T-helper 1 cell (primary cell): ENCODE results near the gene L1TD1.
"Not testable (repeated sequence)": the region's sequence is repeated elsewhere in the genome, so short reads cannot be mapped to it uniquely, and the experiment has no call there.

ENCODE experiments used
- DNase-seq, 5 donors: peaks; one replicate each; pipeline ENCODE4 v3.0.0-alpha.2; 2012 to 2020

Gene L1TD1

DNA sequence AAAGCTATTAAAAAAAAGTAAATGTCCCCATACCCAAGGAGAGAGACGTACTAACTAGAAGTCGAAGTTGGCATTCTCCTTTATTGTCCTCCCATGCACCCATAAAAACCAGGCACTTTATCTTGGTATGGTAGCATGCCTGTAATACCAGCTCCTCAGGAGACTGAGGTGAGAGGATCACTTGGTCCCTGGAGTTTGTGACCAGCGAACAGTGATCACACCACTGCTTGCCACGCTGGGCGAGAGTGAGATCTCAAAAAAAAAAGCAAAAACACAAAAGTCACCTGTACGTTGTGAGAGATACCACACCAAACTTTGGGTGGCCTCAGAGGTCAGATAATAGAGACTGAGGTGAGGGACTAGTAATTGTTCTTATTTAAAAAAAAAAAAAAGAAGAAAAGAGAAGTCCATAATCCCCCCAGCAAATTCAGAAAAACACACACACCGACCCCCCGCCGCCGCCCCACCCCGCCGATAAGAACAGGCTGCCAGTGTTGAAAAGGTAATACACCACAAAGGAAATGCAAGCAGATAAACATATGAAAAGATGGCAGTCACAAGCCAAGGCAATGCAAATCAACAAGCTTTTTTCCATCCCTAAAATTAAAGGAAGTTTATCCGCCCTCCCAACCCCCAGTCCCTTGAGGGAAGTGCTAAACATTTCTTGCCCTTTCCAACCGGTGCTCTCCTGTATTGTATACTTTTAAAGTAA lies 3.6 kb downstream of the L1TD1 start:
- no peak for DNase-seq

GRCh38 chr1:62198781-62199125 lies 4.1 kb downstream of the L1TD1 start:
- no peak for DNase-seq

DNA sequence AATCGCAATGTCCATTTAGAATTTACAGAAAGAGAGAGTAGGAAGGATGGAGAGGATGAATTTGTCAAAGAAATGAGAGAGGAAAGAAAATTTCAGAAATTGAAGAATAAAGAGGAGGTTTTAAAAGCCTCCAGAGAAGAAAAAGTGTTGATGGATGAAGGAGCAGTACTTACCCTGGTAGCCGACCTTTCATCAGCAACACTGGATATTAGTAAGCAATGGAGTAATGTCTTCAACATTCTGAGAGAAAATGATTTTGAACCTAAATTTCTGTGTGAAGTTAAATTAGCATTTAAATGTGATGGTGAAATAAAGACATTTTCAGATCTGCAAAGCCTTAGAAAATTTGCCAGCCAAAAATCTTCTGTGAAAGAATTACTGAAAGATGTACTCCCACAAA lies 12.5 kb downstream of the L1TD1 start:
- DNase-seq, result no peak

DNA sequence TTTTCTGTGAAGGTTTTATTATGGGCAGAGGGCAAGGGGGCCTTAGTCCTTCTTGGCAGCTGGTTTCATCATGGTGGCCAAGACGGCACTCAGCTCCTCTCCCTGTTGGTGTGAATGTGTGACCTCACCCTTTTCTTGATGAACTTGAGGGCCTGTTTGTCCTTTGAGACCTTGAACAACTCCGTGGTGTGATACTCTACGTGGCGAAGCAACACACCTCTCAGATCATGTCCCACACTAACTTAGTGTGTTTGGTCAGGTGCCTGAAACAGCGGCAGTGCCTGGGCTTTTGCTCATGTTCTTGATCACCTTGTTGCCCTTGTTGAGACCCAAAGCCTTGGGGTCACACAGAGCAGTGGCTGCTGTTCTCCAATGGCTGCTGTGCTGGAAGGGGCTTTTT lies 13.4 kb downstream of the L1TD1 start:
- DNase-seq, result no peak

- DNase-seq, result no peak
Measured at GRCh38 chr1:62208970-62209369, 14.3 kb downstream of the L1TD1 start.

- DNase-seq, result no peak
Measured at GRCh38 chr1:62209931-62210595, 15.4 kb downstream of the L1TD1 start.

- no peak for DNase-seq
Measured at GRCh38 chr1:62210960-62211359, 16.3 kb downstream of the L1TD1 start.

- DNase-seq, result no peak
Measured at GRCh38 chr1:62212411-62212810, 17.8 kb downstream of the L1TD1 start.

- no peak for DNase-seq
Measured at GRCh38 chr1:62213075-62213914, 18.6 kb downstream of the L1TD1 start.

GRCh38 chr1:62218604-62219003 lies 24.0 kb downstream of the L1TD1 start:
- no peak for DNase-seq

DNA sequence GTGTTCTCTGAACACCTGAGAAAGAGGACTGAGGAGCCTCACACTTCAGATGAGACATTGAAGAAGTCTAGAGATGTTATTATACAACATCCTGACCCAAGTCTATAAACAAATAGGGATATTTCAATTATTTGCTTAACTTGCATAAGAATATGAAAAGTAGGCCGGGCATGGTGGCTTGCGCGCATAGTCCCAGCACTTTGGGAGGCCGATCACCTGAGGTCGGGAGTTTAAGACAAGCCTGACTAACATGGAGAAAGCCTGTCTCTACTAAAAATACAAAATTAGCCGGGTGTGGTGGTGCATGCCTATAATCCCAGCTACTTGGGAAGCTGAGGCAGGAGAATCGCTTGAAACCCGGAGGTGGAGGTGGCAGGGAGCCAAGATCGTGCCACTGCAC lies 25.8 kb downstream of the L1TD1 start:
- DNase-seq, result not testable (repeated sequence)

- no peak for DNase-seq
Measured at GRCh38 chr1:62221171-62221570, 26.5 kb downstream of the L1TD1 start.

- DNase-seq, result no peak
Measured at GRCh38 chr1:62222321-62222720, 27.7 kb downstream of the L1TD1 start.

GRCh38 chr1:62224182-62224581 lies 29.5 kb downstream of the L1TD1 start:
- no peak for DNase-seq

GRCh38 chr1:62227496-62227895 lies 32.8 kb downstream of the L1TD1 start:
- DNase-seq, result no peak

DNA sequence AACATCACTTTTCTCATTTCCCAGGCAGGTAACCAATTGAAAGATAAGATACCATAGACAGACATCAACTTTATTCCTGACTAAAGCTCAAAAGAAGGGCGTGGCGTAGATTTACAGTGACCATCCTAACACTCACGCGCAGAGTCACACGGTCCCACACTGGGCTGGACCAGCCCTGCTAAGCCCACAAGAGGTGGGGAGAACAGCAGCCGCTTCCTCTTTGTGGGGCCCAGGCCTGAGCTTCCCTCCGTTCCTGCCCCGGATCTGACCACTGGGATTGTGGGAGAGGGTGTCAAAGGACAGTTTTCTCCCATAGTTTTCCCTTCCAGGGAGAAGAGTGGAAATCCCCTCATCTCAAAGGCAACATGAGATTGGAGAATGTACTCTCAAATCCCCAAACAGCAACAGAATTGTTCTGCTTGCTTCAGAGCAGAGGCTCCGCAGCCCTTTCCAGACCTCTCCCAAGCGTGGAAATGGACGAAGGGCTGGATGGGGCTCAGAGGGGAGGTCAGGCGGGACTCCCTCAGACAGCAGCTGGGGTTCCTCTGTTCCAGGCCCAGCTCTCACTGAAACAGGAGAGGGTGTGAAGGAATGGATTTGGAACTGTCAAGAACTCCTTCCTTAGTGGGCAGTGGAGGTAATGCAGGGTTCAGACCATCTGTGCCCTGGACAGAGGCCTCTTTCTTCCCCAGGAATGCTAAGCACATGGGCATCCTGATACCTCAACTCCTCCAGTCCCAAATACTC lies 33.7 kb downstream of the L1TD1 start:
- DNase-seq, result no peak

- no peak for DNase-seq
Measured at GRCh38 chr1:62228883-62229187, 34.2 kb downstream of the L1TD1 start.

DNA sequence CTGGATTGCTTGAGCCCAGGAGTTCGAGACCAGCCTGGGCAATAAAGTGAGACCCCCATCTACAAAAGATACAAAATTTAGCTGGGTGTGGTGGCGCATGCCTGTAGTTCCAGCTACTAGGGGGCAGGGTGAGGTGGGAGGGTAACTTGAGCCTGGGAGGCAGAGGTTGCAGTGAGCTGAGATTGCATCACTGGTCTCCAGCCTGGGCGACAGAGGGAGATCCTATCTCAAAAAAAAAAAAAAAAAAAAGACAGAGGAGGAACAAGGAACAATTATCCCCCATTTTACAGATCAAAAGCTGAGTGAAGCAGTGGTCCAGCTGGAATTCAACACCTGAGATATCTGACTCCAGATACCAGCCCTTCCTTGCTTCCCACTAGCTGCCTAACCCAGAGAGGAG lies 34.8 kb downstream of the L1TD1 start:
- DNase-seq, result no peak

DNA sequence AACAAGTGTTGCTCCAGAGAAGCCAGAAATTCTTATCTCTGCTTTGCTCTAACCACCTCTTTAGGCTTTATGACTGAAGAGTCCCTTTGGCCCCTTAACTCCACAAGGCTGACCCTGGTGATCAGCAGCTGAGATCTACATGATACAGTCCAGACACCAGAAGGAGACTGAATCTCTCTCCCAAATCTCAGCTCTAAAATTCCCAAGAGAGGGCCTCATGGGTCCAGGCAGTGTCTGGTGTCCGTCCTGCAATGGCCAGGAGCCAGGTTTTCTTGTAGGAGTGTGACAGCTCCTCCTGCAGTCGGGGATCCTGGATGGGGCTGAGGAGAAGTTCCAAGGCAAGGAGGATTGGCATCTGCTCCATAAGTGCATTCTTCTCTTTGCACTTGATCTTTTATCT lies 35.3 kb downstream of the L1TD1 start:
- DNase-seq, result no peak

DNA sequence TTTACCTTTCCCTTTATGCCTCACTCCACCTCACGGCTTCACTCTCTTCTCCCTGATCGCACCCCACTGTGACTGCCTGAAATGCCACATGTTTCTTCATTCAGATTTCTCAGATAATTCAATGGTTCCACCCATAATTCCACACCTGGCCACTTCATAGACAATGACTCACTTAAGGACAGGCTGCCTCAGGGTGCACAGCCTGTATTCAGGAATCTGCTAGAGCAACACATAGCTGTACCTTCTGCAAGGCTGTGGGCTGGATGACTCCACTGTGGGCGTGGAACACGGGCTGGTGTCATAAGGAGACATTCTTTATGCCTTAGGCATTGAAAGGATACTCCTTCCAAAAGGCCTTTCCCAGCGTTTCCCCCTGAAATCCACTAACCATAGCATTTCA lies 36.1 kb downstream of the L1TD1 start:
- DNase-seq, result no peak

- DNase-seq, result no peak
Measured at GRCh38 chr1:62232871-62233278, 38.2 kb downstream of the L1TD1 start.

DNA sequence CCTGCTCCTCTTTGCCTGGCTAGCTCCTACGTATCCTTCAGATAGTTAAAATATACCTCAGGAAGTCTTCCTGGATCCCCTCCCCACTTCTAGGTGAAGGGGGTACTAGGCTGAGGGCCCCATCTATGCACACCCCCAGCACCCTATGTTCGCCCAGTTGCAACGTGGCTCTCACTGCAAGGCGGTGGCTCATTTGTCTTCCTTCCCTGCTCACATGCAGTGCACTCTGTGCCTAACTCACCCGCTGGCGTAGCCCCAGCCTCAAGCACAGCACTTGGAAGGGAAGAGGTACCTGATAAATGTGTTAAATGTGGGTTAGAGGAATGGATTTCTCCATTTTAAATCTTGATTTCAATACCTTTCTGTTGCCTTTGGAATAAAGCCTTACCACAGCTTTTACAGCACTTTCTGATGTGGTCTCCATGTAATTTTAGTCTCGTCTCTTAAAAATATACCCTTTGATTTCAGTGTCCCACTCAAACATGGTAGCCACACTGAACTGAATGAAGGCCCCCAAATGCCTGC lies 39.3 kb downstream of the L1TD1 start:
- DNase-seq, result no peak

DNA sequence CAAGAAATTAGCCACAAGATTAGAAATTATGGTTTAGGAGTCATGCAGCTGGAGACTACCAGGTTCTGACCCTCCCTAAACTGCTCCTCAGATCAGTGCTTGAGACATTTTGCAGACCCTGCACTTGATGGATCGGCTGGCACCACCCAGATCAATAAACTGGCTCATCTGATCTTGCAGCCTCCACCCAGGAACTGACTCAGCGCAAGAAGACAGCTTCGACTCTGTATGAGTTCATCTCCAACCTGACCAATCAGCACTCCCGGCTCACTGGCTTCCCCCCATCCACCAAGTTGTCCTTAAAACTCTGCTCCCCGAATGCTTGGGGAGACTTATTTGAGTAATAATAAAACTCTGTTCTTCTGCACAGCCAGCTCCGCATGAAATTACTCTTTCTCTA lies 40.0 kb downstream of the L1TD1 start:
- no peak for DNase-seq
